Measurements from ENCODE around the gene SUCLG2.
A peak's percentile ranks its signal among the peaks of the same experiment; 100 is the strongest.

The SUCLG2 gene

DNA sequence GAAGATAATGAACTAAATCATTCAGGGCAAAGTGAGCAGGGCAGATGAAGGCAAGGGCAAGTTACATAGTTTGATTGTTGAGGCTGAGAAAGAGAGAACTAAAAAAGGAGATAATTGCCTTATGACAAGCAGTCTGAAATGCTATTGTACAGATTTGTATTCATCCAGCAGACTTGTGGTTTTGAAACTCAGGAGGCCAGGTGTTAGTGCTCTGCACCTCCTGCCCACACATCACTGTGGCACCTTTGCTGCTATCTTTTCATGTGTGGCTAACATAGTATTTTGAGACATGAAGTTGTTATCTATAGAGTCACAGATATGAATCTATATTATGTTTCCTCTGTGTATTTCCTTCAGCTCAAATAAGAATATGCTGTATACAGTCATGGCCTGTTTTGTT, 24.3 kb upstream of the SUCLG2 start:
- H3K4me3 ChIP-seq (ENCODE audit: low read length): no peak overlapping the region
- H3K36me3 ChIP-seq (ENCODE audit: control insufficient read depth, insufficient read depth, low read length): no peaks in the 10 kb centered on the region
- no peaks in the 10 kb centered on the region for H3K9me3 ChIP-seq (ENCODE audit: control insufficient read depth, low read length)
- no peak overlapping the region for H3K9ac ChIP-seq (ENCODE audit: low read length)
- no peaks in the 10 kb centered on the region for H3K27me3 ChIP-seq (ENCODE audit: control insufficient read depth, insufficient read depth, low read length)
- no peaks in the 10 kb centered on the region for H3K4me1 ChIP-seq (ENCODE audit: control insufficient read depth, insufficient read depth, low read length)

DNA sequence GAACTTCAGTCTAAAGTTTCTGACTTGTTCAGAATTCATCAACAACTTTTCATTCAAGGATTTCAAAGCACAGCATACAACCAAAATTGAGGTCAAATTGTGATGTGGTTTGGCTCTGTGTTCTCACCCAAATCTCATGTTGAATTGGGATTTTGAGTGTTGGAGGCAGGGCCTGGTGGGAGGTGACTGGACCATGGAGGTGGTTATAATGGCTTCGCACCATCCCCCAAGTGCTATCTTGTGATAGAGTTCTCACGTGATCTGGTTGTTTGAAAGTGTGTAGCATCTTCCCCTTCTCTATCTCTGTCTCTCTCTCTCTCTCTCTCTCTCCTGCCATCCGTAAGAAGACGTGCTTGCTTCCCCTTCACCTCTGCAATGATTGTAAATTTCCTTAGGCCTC, 19.6 kb upstream of the SUCLG2 start:
- Histone ChIP-seq H3K4me3 (ENCODE audit: low read length) (no peak overlapping the region), H3K4me1 (ENCODE audit: control insufficient read depth, insufficient read depth, low read length) (no peaks in the 10 kb centered on the region), H3K36me3 (ENCODE audit: control insufficient read depth, insufficient read depth, low read length) (no peaks in the 10 kb centered on the region), H3K9ac (ENCODE audit: low read length) (no peak overlapping the region), H3K27me3 (ENCODE audit: control insufficient read depth, insufficient read depth, low read length) (no peaks in the 10 kb centered on the region), H3K9me3 (ENCODE audit: control insufficient read depth, low read length) (no peaks in the 10 kb centered on the region)

GRCh38 chr3:67662733-67663132, 8.3 kb upstream of the SUCLG2 start:
- no peaks in the 10 kb centered on the region for H3K9me3 ChIP-seq (ENCODE audit: control insufficient read depth, low read length)
- no peaks in the 10 kb centered on the region for H3K4me1 ChIP-seq (ENCODE audit: control insufficient read depth, insufficient read depth, low read length)
- H3K9ac ChIP-seq (ENCODE audit: low read length): no peak overlapping the region
- H3K4me3 ChIP-seq (ENCODE audit: low read length): no peak overlapping the region
- no peaks in the 10 kb centered on the region for H3K36me3 ChIP-seq (ENCODE audit: control insufficient read depth, insufficient read depth, low read length)
- H3K27me3 ChIP-seq (ENCODE audit: control insufficient read depth, insufficient read depth, low read length): no peaks in the 10 kb centered on the region

- no peaks in the 10 kb centered on the region for H3K36me3 ChIP-seq (ENCODE audit: control insufficient read depth, insufficient read depth, low read length)
- H3K4me3 ChIP-seq (ENCODE audit: low read length): no peak overlapping the region
- H3K4me1 ChIP-seq (ENCODE audit: control insufficient read depth, insufficient read depth, low read length): no peaks in the 10 kb centered on the region
- no peaks in the 10 kb centered on the region for H3K27me3 ChIP-seq (ENCODE audit: control insufficient read depth, insufficient read depth, low read length)
- no peak overlapping the region for H3K9ac ChIP-seq (ENCODE audit: low read length)
- no peaks in the 10 kb centered on the region for H3K9me3 ChIP-seq (ENCODE audit: control insufficient read depth, low read length)
Observed at GRCh38 chr3:67661089-67661488, 6.7 kb upstream of the SUCLG2 start.

DNA sequence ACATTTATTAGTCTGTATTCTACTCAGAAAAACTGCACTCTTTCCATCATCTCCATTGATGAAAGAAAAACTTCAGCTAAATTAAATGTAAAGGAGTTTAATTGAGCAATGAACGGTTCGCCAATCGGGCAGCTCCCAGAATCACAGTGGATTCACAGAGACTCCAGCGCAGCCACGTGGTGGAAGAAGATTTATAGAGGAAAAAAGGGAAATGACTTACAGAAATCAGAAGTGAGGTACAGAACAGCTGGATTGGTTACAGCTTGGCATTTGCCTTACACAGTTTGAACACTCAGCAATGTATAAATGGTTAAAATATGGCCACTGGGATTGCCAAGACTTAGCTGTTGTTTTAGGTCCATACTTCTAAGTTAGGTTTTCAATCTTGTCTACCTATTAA, 2.8 kb upstream of the SUCLG2 start:
- H3K9ac ChIP-seq (ENCODE audit: low read length): no peak overlapping the region
- no peaks in the 10 kb centered on the region for H3K36me3 ChIP-seq (ENCODE audit: control insufficient read depth, insufficient read depth, low read length)
- no peak overlapping the region for H3K4me3 ChIP-seq (ENCODE audit: low read length)
- peaks cover 11% of the 10 kb centered on the region for H3K4me1 ChIP-seq (ENCODE audit: control insufficient read depth, insufficient read depth, low read length)
- H3K9me3 ChIP-seq (ENCODE audit: control insufficient read depth, low read length): no peaks in the 10 kb centered on the region
- no peaks in the 10 kb centered on the region for H3K27me3 ChIP-seq (ENCODE audit: control insufficient read depth, insufficient read depth, low read length)

DNA sequence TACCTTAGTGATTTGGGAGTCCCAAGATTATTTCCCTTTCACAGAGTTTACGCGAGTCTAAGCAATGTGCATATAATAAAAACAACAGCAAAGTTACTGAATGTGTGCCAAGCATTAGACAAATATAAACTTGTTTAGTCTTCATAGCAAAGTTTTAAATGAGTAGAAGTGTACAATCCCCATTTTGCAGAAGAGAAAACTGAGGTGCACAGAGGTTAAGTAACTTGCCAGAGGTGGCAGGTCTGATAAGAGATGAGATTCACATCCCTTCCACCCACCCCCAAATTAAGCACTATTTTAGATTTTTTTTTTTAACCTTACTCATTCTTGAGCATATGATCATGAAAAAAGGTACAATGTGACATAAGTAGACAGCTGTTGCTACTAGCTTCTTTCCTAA, 2.2 kb upstream of the SUCLG2 start:
- no peak overlapping the region for H3K9ac ChIP-seq (ENCODE audit: low read length)
- H3K9me3 ChIP-seq (ENCODE audit: control insufficient read depth, low read length): no peaks in the 10 kb centered on the region
- H3K36me3 ChIP-seq (ENCODE audit: control insufficient read depth, insufficient read depth, low read length): no peaks in the 10 kb centered on the region
- no peak overlapping the region for H3K4me3 ChIP-seq (ENCODE audit: low read length)
- peaks cover 11% of the 10 kb centered on the region for H3K4me1 ChIP-seq (ENCODE audit: control insufficient read depth, insufficient read depth, low read length)
- H3K27me3 ChIP-seq (ENCODE audit: control insufficient read depth, insufficient read depth, low read length): no peaks in the 10 kb centered on the region

DNA sequence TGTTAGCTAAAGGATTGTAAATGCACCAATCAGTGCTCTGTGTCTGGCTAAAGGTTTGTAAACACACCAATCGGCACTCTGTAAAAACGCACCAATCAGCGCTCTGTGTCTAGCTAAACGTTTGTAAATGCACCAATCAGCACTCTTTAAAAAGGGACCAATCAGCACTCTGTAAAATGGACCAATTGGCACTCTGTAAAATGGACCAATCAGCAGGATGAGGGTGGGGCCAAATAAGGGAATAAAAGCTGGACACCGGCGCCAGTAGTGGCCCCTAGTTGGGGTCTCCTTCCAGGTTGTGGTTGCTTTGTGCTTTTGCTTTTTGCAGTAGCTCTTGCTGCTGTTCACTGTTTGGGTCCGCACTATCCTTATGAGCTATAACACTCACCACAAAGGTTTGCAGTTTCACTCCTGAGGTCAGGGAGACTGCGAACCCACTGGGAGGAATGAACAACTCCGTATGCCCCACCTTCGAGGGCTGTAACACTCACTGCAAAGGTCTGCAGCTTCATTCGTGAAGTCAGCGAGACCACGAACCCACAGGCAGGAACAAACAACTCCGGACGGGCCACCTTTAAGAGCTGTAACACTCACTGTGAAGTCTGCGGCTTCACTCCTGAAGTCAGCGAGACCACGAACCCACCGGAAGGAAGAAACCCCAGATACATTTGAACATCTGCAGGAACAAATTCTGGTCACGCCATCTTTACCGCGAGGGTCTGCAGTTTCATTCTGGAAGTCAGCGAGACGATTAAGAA, 1.1 kb upstream of the SUCLG2 start:
- no peak overlapping the region for H3K4me3 ChIP-seq (ENCODE audit: low read length)
- H3K36me3 ChIP-seq (ENCODE audit: control insufficient read depth, insufficient read depth, low read length): no peaks in the 10 kb centered on the region
- H3K4me1 ChIP-seq (ENCODE audit: control insufficient read depth, insufficient read depth, low read length): peaks cover 14% of the 10 kb centered on the region
- H3K9ac ChIP-seq (ENCODE audit: low read length): no peak overlapping the region
- H3K27me3 ChIP-seq (ENCODE audit: control insufficient read depth, insufficient read depth, low read length): no peaks in the 10 kb centered on the region
- no peaks in the 10 kb centered on the region for H3K9me3 ChIP-seq (ENCODE audit: control insufficient read depth, low read length)

DNA sequence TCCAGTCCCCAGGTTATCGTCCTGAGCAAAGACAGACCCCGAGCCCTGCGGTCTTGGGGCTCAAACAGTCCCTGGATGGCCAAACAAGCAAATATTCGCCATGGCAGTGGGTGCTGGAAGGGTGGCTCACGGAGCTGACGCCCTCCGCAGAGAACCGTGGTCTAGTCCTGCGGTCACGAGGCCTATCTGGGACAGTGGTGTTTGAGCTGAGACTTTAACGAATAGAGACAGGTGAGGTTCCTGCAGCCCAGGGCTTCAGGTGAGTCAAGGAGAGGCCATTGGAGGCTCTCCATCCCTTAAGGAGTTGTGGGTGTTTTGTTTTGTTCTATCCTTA, 399 bp upstream of the SUCLG2 start:
- H3K9ac ChIP-seq (ENCODE audit: low read length): peak overlapping the region; percentile 92
- no peaks in the 10 kb centered on the region for H3K9me3 ChIP-seq (ENCODE audit: control insufficient read depth, low read length)
- no peaks in the 10 kb centered on the region for H3K36me3 ChIP-seq (ENCODE audit: control insufficient read depth, insufficient read depth, low read length)
- peak overlapping the region; percentile 90 for H3K4me3 ChIP-seq (ENCODE audit: low read length)
- peaks cover 20% of the 10 kb centered on the region for H3K4me1 ChIP-seq (ENCODE audit: control insufficient read depth, insufficient read depth, low read length)
- no peaks in the 10 kb centered on the region for H3K27me3 ChIP-seq (ENCODE audit: control insufficient read depth, insufficient read depth, low read length)

- peak overlapping the region; percentile 92 for H3K9ac ChIP-seq (ENCODE audit: low read length)
- H3K4me3 ChIP-seq (ENCODE audit: low read length): peak overlapping the region; percentile 90
- no peaks in the 10 kb centered on the region for H3K36me3 ChIP-seq (ENCODE audit: control insufficient read depth, insufficient read depth, low read length)
- peaks cover 33% of the 10 kb centered on the region for H3K4me1 ChIP-seq (ENCODE audit: control insufficient read depth, insufficient read depth, low read length)
- no peaks in the 10 kb centered on the region for H3K27me3 ChIP-seq (ENCODE audit: control insufficient read depth, insufficient read depth, low read length)
- H3K9me3 ChIP-seq (ENCODE audit: control insufficient read depth, low read length): no peaks in the 10 kb centered on the region
Observed at GRCh38 chr3:67653425-67654098, 850 bp downstream of the SUCLG2 start.

- no peak overlapping the region for H3K4me3 ChIP-seq (ENCODE audit: low read length)
Observed at GRCh38 chr3:67650084-67650483, 4.3 kb downstream of the SUCLG2 start.

DNA sequence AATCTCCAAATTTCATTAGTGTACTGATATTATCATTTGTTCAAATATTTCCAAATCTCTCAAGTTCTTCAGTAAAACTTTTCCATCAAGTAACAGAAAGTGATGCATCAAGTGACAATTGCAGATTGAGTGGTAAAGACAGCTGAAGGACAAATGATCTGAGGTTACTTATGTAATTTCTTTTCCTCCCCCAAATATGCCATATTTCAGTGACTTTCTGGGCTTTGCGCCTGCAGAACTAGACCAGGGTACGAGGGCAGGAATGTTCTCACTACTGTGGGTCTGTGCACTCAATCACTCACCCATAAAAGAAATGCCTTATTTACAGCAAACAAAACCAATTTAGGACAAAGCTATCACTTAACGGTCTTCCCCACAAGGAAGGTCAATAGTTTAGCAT, 4.7 kb downstream of the SUCLG2 start:
- H3K9ac ChIP-seq (ENCODE audit: low read length): no peak overlapping the region
- no peak overlapping the region for H3K4me3 ChIP-seq (ENCODE audit: low read length)
- no peaks in the 10 kb centered on the region for H3K36me3 ChIP-seq (ENCODE audit: control insufficient read depth, insufficient read depth, low read length)
- peaks cover 53% of the 10 kb centered on the region for H3K4me1 ChIP-seq (ENCODE audit: control insufficient read depth, insufficient read depth, low read length)
- H3K9me3 ChIP-seq (ENCODE audit: control insufficient read depth, low read length): no peaks in the 10 kb centered on the region
- no peaks in the 10 kb centered on the region for H3K27me3 ChIP-seq (ENCODE audit: control insufficient read depth, insufficient read depth, low read length)

More at GRCh38 chr3:67650084-67650483, 4.3 kb downstream of the SUCLG2 start:
- Histone ChIP-seq H3K36me3 (ENCODE audit: control insufficient read depth, insufficient read depth, low read length) (no peaks in the 10 kb centered on the region), H3K27me3 (ENCODE audit: control insufficient read depth, insufficient read depth, low read length) (no peaks in the 10 kb centered on the region), H3K4me1 (ENCODE audit: control insufficient read depth, insufficient read depth, low read length) (peaks cover 53% of the 10 kb centered on the region), H3K9ac (ENCODE audit: low read length) (no peak overlapping the region), H3K9me3 (ENCODE audit: control insufficient read depth, low read length) (no peaks in the 10 kb centered on the region)

DNA sequence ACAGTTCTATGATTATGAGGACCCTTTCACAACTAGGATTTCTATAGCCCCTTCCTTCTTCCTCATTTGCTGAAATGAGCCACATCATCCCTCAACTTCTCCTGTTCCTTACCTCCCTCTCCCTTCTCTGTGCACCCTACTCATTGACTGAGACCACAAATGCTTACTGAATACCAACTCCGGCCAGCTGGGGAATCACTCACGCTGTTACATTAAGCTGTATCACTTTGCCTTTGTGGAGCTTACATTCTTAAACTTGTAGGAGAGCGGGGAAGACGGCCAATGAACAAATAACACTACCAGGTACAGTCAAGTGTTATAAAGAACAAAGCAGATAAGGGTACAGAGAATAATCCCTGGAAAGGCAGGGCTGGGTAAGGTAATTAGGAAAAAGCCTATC, 5.7 kb downstream of the SUCLG2 start:
- H3K9ac ChIP-seq (ENCODE audit: low read length): no peak overlapping the region
- H3K27me3 ChIP-seq (ENCODE audit: control insufficient read depth, insufficient read depth, low read length): no peaks in the 10 kb centered on the region
- H3K4me3 ChIP-seq (ENCODE audit: low read length): no peak overlapping the region
- peaks cover 52% of the 10 kb centered on the region for H3K4me1 ChIP-seq (ENCODE audit: control insufficient read depth, insufficient read depth, low read length)
- H3K36me3 ChIP-seq (ENCODE audit: control insufficient read depth, insufficient read depth, low read length): no peaks in the 10 kb centered on the region
- H3K9me3 ChIP-seq (ENCODE audit: control insufficient read depth, low read length): no peaks in the 10 kb centered on the region

Data from mucosa of stomach (tissue), 1 donor.